DMS153 treated with DMSO at 0.1 percent for 48 hours (cell line): ENCODE measurements around the gene AXIN1.
"Not testable (repeated sequence)": the region's sequence is repeated elsewhere in the genome, so short reads cannot be mapped to it uniquely, and the experiment has no call there.

Source experiments
- DNase-seq: peaks from one replicate; lab custom pipeline; 2025; ENCODE audit not compliant: unreplicated experiment; lab: John Stamatoyannopoulos, UW

Gene AXIN1

DNA sequence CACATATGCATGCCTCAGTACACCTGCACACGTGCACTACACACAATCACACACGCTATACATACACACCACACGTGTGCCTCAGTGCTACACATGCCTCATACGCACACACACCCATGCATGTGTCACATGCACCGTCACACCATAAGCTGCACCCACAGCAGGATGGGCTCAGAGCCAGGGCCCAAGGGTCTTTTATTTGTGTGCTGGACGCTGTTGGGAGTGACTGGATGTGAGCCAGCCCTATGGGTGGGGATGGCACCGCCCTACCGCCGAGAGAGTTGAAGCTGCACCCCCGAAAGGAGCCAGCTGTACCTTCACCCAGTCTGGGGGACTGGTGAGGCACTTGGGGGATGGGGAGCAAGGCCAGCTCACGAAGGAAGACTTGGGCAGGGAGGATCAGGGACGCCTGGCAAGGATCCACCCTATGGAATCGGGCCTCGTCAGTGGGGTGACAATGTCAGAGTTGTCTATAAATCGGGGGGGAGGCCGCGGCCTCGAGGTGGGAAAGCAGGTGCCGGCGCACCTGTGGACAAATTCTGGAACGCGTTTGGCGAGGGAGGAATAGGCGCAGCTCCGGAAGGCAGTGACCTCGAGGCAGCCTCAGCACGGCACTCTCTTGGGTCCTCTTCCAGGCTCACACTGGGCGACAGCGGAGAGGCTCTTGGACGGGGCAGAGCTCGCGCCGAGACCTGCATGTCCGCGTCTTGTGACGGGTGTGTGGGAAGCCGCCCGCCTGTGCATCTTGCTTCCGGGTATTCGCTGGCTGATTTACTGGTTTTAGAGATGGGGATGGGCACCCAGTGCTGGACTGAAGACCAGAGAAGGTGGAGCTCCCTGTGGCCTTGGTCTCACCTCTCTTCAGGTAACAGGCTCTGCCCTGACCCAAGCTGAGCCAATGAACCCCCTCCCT is 84.1 kb downstream of the AXIN1 start:
- DNase-seq = no peak

GRCh38 chr16:267562-267961 is 85.0 kb downstream of the AXIN1 start:
- not testable (repeated sequence) for DNase-seq

DNA sequence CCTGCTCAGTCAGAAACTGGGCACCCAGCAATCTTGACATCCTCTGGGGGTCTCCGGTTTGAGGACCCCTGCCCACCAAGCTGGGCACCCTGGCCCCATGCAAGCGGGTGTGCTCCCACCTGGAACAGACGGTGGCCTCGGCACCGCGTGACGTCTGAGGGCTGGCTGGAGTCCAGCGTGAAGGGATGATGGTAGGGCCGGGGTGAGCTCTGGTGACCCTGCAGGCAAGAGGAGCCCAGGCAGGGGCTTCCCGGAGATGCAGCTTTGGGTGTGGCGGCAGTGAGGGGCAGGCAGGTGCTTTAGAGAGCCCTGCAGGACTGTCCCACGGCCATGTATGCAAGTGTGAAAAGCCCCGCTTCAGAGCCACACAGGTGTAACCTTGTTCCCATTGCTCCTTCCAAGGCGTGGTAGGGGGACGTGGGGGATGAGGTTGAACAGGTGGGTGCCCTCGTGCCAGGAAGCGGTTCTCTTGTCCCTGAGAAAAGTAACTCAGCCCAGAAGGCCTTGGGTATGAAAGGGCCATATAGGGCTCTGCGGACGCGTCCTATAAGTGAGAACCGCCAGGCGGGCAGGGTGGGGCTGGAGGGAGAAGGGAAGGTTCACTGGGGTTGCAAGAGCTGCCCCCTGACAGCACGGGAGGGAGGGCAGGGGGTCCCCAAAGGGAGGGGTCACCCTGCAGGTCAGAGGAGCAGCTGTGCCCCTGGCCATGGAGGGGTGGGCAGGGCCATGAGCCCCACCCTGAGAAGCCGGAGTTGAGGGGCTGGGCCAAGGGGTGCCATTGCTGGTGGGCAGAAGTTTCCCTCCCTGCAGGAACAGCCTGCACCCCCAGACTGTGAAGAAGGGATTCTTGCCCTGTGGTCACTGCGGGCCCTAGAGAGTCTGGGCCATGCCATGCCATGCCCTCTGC is 86.0 kb downstream of the AXIN1 start:
- no peak for DNase-seq

- no peak for DNase-seq
Observed at GRCh38 chr16:265711-266110, 86.8 kb downstream of the AXIN1 start.

GRCh38 chr16:265002-265529 is 87.5 kb downstream of the AXIN1 start:
- no peak for DNase-seq

GRCh38 chr16:264440-264951 is 88.0 kb downstream of the AXIN1 start:
- DNase-seq = no peak

DNA sequence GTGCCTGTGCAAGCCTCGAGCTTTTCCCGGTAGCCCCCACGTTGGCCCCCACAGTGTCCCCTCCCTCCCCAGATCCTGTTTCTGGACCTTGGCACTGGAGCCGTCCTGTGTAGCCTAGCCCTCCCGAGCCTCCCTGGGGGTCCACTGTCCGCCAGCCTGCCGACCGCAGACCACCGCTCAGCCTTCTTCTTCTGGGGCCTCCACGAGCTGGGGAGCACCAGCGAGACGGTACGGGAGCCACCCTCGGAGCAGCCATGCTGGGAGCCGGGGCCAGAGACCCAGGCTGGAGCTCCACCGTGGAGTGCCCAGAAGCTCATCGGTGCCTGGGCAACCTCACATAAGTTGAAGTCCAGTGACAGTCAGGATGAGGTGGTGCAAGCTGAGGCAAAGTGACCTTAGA is 88.6 kb downstream of the AXIN1 start:
- DNase-seq = no peak

- no peak for DNase-seq
Observed at GRCh38 chr16:263182-263774, 89.2 kb downstream of the AXIN1 start.

- DNase-seq = no peak
Observed at GRCh38 chr16:262121-262745, 90.3 kb downstream of the AXIN1 start.

GRCh38 chr16:261031-261691 is 91.4 kb downstream of the AXIN1 start:
- no peak for DNase-seq

GRCh38 chr16:260326-260725 is 92.2 kb downstream of the AXIN1 start:
- no peak for DNase-seq

DNA sequence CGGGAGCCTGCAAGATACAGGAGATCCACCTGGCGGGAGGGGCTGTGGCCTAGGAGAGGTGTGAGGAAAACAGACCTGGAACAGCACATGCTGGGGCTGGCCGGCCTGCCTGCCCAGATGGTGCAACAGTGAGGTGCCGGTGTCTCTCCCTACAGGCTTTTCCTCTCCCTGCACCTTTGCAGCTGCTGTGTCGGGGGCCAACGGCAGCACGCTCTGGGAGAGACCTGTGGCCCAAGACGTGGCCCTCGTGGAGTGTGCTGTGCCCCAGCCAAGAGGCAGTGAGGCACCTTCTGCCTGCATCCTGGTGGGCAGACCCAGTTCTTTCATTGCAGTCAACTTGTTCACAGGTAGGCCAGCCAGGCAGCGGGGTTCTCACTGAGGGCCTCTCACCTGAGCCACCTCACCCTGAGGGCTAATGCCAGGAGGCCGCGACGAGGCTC is 92.7 kb downstream of the AXIN1 start:
- DNase-seq = no peak

DNA sequence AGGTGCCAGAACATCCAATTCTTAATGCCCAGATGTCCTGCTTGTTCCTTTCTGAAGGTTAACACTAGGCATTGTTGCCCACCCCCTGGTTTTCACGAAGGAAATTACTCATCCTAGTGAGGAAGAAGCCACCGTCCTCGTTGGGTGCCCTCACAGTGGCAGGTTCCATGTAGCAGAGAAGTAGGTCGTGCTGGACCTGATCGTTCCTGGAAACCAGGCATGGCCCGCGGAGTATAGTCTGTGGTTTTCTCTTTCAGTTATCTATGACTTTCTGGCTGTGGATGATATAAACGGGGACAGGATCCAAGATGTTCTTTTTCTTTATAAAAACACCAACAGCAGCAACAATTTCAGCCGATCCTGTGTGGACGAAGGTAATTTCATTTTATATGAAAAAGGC is 93.3 kb downstream of the AXIN1 start:
- no peak for DNase-seq

- DNase-seq = not testable (repeated sequence)
Observed at GRCh38 chr16:258091-258490, 94.4 kb downstream of the AXIN1 start.

- no peak for DNase-seq
Observed at GRCh38 chr16:255183-255582, 97.3 kb downstream of the AXIN1 start.

GRCh38 chr16:254461-254860 is 98.1 kb downstream of the AXIN1 start:
- DNase-seq = no peak

DNA sequence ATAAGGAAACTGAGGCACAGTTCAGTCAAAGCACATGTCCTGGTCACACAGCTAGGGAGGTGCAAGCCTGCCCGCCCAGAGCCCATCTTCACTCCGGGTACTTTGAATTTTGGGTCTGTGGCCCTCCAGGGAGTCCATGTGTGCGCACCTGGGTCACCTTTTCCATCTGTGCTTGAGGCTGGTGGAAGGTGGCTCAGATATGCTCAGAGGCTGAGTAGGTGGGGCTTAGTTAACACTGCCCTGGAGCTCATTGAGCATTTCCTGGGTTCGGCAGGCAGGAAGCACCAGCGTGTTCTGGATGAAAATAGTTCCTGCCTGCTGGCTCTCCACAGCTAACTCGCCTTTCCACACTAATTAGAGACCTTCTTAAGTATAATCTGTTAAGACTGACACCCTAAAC is 98.7 kb downstream of the AXIN1 start:
- no peak for DNase-seq

- DNase-seq = no peak
Observed at GRCh38 chr16:252366-253337, 99.9 kb downstream of the AXIN1 start.

DNA sequence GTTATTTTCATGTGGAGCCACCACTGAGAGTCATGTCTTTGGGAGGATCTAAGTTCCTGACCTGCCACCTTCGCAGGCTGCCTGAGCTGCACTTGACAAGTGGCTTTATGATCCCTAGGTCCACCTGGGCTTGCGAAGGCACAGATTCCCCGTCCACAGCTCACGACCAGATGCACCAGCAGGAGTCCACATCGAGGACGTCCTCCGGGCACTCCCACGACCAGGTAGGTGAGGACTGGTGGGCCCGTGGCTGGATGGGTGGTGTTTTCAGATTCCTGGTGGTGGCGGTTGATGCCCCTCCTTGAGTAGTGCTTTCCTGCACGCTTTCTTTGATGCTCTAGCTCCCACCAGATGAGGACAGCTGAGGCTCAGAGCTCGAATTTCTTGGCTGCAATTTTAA is 103.1 kb downstream of the AXIN1 start:
- DNase-seq = no peak
